Upper lobe of left lung (tissue), 4 donors: ENCODE data around the gene AAR2.

Experiments
- CTCF ChIP-seq, 6 experiments: fragments of 450-650 bp in 4 of 6; fragments of 200-600 bp in 2 of 6; sonication (generic) in 2 of 6; IDR thresholded peaks; one replicate each; pipeline ENCODE4 v1.5.1; 2016 to 2019; ENCODE audit warnings: antibody characterized with exemption in 6 of 6
- EP300 ChIP-seq, 4 donors: sonication (generic); formaldehyde crosslinking; IDR thresholded peaks; one replicate each; pipeline ENCODE4 v1.5.1; 2017; ENCODE audit warnings: antibody characterized with exemption in 4 of 4, control low read depth in 2 of 4
- POLR2A ChIP-seq, 4 donors: fragments of 450-650 bp; IDR thresholded peaks; one replicate each; pipeline ENCODE4 v1.5.1; 2016 to 2017; ENCODE audit warnings: antibody characterized with exemption in 4 of 4, mild to moderate bottlenecking in 2 of 4
- POLR2AphosphoS5 ChIP-seq, 2 donors: sonication (generic); formaldehyde crosslinking; IDR thresholded peaks; one replicate each; pipeline ENCODE4 v1.5.1; 2017; ENCODE audit warnings: antibody characterized with exemption in 2 of 2

GRCh38 chr20:36216314-36217025 is 19.8 kb upstream of the AAR2 start:
- TF ChIP-seq CTCF (IDR thresholded peaks at IDR 0.05) (no peak), EP300 (IDR thresholded peaks at IDR 0.05) (no peak), POLR2A (IDR thresholded peaks at IDR 0.05) (no peak), POLR2AphosphoS5 (IDR thresholded peaks at IDR 0.05) (no peak)
